ENCODE data around the gene CIROP.

CIROP gene

GRCh38 chr14:23066855-23067744 is 37.7 kb downstream of the CIROP start:
- DNase-seq (ENCODE audit: low read depth): no peak
- no peak for TF ChIP-seq CTCF (IDR thresholded peaks at IDR 0.05; ENCODE audit: low read depth, low read length, missing control alignments)
- in situ Hi-C loops (cut with HindIII; ENCODE audit: low sequenced_read_pairs): no loop called here
- no peak overlapping the region for H3K4me3 ChIP-seq (ENCODE audit: low read depth, low read length)

GRCh38 chr14:23066368-23066767 is 38.4 kb downstream of the CIROP start:
- no peak for TF ChIP-seq CTCF (IDR thresholded peaks at IDR 0.05; ENCODE audit: low read depth, low read length, missing control alignments)
- no peak for DNase-seq (ENCODE audit: low read depth)
- in situ Hi-C loops (cut with HindIII; ENCODE audit: low sequenced_read_pairs): no loop called here
- no peak overlapping the region for H3K4me3 ChIP-seq (ENCODE audit: low read depth, low read length)

- in situ Hi-C loops (cut with HindIII; ENCODE audit: low sequenced_read_pairs): no loop called here
- no peak overlapping the region for H3K4me3 ChIP-seq (ENCODE audit: low read depth, low read length)
- no peak for DNase-seq (ENCODE audit: low read depth)
- TF ChIP-seq CTCF (IDR thresholded peaks at IDR 0.05; ENCODE audit: low read depth, low read length, missing control alignments): no peak
These were observed 41.2 kb downstream of the CIROP start for GRCh38 chr14:23063601-23064000.

DNA sequence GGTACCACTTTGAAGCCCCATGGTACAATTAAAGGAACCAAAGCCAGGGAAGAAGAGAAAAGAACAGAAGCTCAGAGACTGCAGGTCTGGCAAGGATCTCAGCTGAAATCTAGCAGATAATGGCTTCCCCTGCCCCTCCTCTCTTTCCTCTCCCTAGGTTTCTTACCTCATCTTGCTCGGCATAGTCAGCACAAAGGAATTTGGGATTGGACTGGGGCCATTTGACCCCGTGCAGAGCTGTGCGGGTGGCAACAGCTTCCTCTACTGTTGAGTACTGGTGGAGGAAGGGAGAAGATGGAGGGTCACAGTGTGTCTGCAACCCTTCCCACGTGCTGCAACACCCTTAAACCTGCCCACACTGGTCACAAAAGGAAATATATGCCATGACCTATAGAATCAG is 42.8 kb downstream of the CIROP start:
- no peak overlapping the region for H3K4me3 ChIP-seq (ENCODE audit: low read depth, low read length)
- in situ Hi-C loops (cut with HindIII; ENCODE audit: low sequenced_read_pairs): no loop called here
- peak; percentile 93 for DNase-seq (ENCODE audit: low read depth)
- TF ChIP-seq CTCF (IDR thresholded peaks at IDR 0.05; ENCODE audit: low read depth, low read length, missing control alignments): no peak

DNA sequence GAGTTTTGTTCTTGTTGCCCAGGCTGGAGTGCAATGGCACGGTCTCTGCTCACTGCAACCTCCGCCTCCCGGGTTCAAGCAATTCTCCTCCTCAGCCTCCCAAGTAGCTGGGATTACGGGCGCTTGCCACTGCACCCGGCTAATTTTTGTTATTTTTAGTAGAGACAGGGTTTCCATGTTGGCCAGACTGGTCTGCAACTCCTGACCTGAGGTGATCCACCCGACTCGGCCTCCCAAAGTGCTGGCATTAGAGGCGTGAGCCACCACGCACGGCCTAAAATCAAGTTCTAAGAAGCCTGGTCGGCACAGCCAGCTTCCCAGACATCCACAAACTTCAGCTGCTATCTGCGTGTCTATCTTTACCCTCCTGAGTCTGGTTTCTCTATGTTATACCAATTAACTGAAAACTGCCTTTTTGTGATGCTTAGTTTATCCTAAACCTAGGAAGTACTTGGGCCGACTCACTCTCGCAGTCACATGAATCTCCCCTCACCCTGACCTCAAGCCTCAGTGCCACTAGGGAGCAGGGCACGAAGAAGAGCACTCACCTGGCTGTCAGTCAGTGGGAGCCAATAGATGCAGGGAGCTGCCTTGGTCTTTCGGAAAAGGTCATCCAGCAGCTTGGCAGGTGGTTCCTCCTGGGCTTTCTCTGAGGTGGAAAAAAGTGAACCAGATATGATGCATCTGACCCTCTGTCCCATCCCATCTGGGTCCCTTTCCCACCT is 44.1 kb downstream of the CIROP start:
- no peak overlapping the region for H3K4me3 ChIP-seq (ENCODE audit: low read depth, low read length)
- no peak for TF ChIP-seq CTCF (IDR thresholded peaks at IDR 0.05; ENCODE audit: low read depth, low read length, missing control alignments)
- DNase-seq (ENCODE audit: low read depth): no peak
- in situ Hi-C loops (cut with HindIII; ENCODE audit: low sequenced_read_pairs): no loop called here

GRCh38 chr14:23058654-23059504 is 45.9 kb downstream of the CIROP start:
- in situ Hi-C loops (cut with HindIII; ENCODE audit: low sequenced_read_pairs): no loop called here
- no peak for DNase-seq (ENCODE audit: low read depth)
- no peak overlapping the region for H3K4me3 ChIP-seq (ENCODE audit: low read depth, low read length)
- TF ChIP-seq CTCF (IDR thresholded peaks at IDR 0.05; ENCODE audit: low read depth, low read length, missing control alignments): no peak
